Lower leg skin (tissue), 3 donors: Measurements from ENCODE around the gene DDX39B.

Experiments
- CTCF ChIP-seq, 3 donors: fragments of 450-650 bp; IDR thresholded peaks; one replicate each; pipeline ENCODE4 v1.5.1; 2016; ENCODE audit warnings: antibody characterized with exemption in 3 of 3, mild to moderate bottlenecking in 3 of 3, moderate library complexity in 2 of 3
- POLR2A ChIP-seq, 2 donors: fragments of 450-650 bp; IDR thresholded peaks; one replicate each; pipeline ENCODE4 v1.6.1; 2016 to 2017; ENCODE audit warnings: antibody characterized with exemption in 2 of 2, mild to moderate bottlenecking in 1 of 2, moderate library complexity in 1 of 2

- TF ChIP-seq CTCF (IDR thresholded peaks at IDR 0.05) (no peak), POLR2A (IDR thresholded peaks at IDR 0.05) (no peak)
These were observed 46.2 kb downstream of the DDX39B start for GRCh38 chr6:31495580-31495979.
